Activated naive CD4-positive, alpha-beta T cell treated with anti-CD3 and anti-CD28 coated beads for 36 hours (primary cell): ENCODE measurements around the gene KLHL1. TPM values are rescaled to one million over a fixed set of nuclear protein-coding genes. Genes with fewer than 3 reads are reported as not detected.

ENCODE experiments used
- CTCF ChIA-PET: fragments of 350-600 bp; sonication (Branson Sonifier 250); formaldehyde crosslinking; loops from one replicate; lab custom pipeline; 2021; ENCODE audit warnings: antibody characterized with exemption; lab: Charles Lee
- DNase-seq: peaks from one replicate; pipeline ENCODE4 v3.0.0-alpha.2; 2020
- H3K27ac Mint-ChIP-seq: one replicate; pipeline ENCODE4 v1.8.0; 2021; ENCODE audit warnings: mild to moderate bottlenecking, mixed read lengths
- H3K27me3 Mint-ChIP-seq: one replicate; pipeline ENCODE4 v1.8.0; 2021; ENCODE audit warnings: low read depth, mixed read lengths
- H3K36me3 Mint-ChIP-seq: one replicate; pipeline ENCODE4 v1.8.0; 2021; ENCODE audit warnings: low read depth, mixed read lengths
- H3K4me1 Mint-ChIP-seq: one replicate; pipeline ENCODE4 v1.8.0; 2021; ENCODE audit warnings: low read depth, mixed read lengths
- H3K4me3 Mint-ChIP-seq: one replicate; pipeline ENCODE4 v1.8.0; 2021; ENCODE audit warnings: mild to moderate bottlenecking, moderate library complexity, mixed read lengths
- H3K9me3 Mint-ChIP-seq: one replicate; pipeline ENCODE4 v1.8.0; 2021; ENCODE audit warnings: mixed read lengths
- intact Hi-C: fragments of 100-400 bp; cut with micrococcal nuclease; formaldehyde crosslinking; loops from one replicate; pipeline ENCODE4 v1.15.1; 2023
- total RNA-seq, 2 experiments: library from RNA; stranded (reverse); gene quantifications; one replicate each; pipeline ENCODE4 v1.2.3, GENCODE V29; 2021

The KLHL1 gene
- total RNA-seq, 2 experiments from 2014 or later = not detected

DNA sequence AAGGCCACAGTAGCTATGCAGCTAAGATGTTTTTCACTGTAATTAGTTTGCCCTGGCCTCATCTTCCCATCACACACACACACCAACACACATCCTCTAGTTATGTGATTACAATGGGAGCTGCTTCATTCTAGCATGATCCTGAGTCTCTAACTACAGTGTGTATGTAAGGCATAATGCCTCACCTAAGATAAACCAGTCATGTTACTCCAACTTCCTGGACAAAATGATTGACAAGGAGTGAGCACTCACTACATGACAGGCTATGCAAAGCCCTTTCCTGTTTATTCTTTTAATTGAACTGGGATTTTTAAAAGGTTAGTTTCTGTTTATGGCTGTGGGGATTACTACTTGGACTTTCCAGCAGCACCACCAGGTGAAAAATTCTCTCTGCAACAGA, 401.4 kb downstream of the KLHL1 start:
- Mint-ChIP-seq H3K36me3 (no peaks in the 10 kb centered on the region), H3K4me1 (no peaks in the 10 kb centered on the region), H3K27me3 (no peaks in the 10 kb centered on the region), H3K9me3 (peaks cover 1% of the 10 kb centered on the region), H3K4me3 (no peak overlapping the region), H3K27ac (no peak overlapping the region)
- intact Hi-C loops = no loop called here
- no peak for DNase-seq
- CTCF ChIA-PET = no interaction called here

DNA sequence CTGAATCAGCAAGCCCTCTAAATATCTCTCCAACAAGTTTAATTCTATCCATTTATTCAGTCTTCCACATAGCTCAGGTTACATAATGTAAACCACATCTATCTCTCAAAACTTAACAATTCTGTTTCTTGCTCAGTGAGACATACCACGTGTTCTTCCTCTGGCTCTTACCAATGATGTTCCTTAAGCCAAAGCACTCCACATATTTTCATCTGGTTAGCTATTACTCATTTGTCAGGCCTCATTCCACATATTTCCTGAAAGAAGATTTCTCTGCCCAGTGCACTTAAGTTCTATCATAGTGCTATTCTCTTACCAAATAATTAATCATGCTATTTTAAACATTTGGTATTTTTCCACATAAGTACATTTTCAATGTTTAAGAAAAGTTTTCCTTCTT, 403.9 kb downstream of the KLHL1 start:
- no peak for DNase-seq
- Mint-ChIP-seq H3K4me1 (no peaks in the 10 kb centered on the region), H3K4me3 (no peak overlapping the region), H3K9me3 (peaks cover 4% of the 10 kb centered on the region), H3K27me3 (no peaks in the 10 kb centered on the region), H3K27ac (no peak overlapping the region), H3K36me3 (no peaks in the 10 kb centered on the region)
- CTCF ChIA-PET = no interaction called here
- intact Hi-C loops = no loop called here

GRCh38 chr13:69690999-69691398, 417.3 kb downstream of the KLHL1 start:
- no peak overlapping the region for H3K4me3 Mint-ChIP-seq
- no peak overlapping the region for H3K27ac Mint-ChIP-seq
- no peaks in the 10 kb centered on the region for H3K27me3 Mint-ChIP-seq
- no peaks in the 10 kb centered on the region for H3K4me1 Mint-ChIP-seq
- no peaks in the 10 kb centered on the region for H3K36me3 Mint-ChIP-seq
- H3K9me3 Mint-ChIP-seq = peaks cover 3% of the 10 kb centered on the region
- intact Hi-C loops = no loop called here
- no peak for DNase-seq
- CTCF ChIA-PET = no interaction called here

DNA sequence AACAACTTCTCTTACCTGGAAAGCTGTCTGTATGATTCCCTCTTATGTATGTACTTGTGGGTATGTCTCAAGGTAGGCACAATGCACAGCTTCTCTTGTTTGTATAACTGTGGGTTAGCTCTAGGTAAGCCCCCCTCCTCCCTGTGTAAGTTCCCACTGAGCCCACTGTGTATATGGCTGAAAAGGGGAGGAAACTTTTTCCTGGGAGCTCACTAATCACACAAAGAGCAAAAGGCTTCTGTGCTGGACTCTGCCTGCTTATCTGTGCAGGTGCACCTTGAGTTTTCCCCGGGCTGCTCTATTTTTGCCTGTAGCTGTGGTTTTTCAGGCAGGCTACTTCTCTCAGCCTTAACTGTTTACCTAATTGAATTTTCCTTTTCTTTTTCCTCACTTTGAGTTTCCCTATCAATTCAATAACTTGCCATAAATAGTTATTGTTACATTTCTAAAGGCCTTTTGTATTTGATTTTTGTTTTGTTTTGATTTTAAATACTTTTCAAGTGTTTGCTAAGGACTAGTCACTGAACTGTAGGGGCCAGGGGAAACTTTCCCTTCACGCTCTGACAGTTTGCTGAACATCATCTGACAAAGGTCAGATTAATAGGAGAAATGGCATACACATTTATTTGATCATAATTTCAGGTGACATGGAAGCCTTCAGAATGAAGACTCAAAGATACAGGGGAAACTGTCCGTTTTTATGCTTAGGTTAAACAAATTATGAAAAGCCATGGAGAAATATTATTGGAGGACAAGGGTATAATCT, 424.1 kb downstream of the KLHL1 start:
- Mint-ChIP-seq H3K4me1 (no peaks in the 10 kb centered on the region), H3K36me3 (no peaks in the 10 kb centered on the region), H3K27ac (no peak overlapping the region), H3K4me3 (no peak overlapping the region), H3K27me3 (no peaks in the 10 kb centered on the region), H3K9me3 (peaks cover 3% of the 10 kb centered on the region)
- DNase-seq = no peak
- intact Hi-C loops = no loop called here
- CTCF ChIA-PET = no interaction called here

GRCh38 chr13:69681722-69682121, 426.5 kb downstream of the KLHL1 start:
- no peaks in the 10 kb centered on the region for H3K27me3 Mint-ChIP-seq
- intact Hi-C loops = no loop called here
- H3K4me1 Mint-ChIP-seq = no peaks in the 10 kb centered on the region
- no peak for DNase-seq
- peaks cover 4% of the 10 kb centered on the region for H3K9me3 Mint-ChIP-seq
- no peaks in the 10 kb centered on the region for H3K36me3 Mint-ChIP-seq
- CTCF ChIA-PET = no interaction called here
- no peak overlapping the region for H3K4me3 Mint-ChIP-seq
- H3K27ac Mint-ChIP-seq = no peak overlapping the region

- Mint-ChIP-seq H3K36me3 (no peaks in the 10 kb centered on the region), H3K4me3 (no peak overlapping the region), H3K4me1 (no peaks in the 10 kb centered on the region), H3K27me3 (no peaks in the 10 kb centered on the region), H3K9me3 (peaks cover 7% of the 10 kb centered on the region), H3K27ac (no peak overlapping the region)
- DNase-seq = no peak
- CTCF ChIA-PET = no interaction called here
- intact Hi-C loops = no loop called here
Observed at GRCh38 chr13:69677343-69677742, 430.9 kb downstream of the KLHL1 start.

DNA sequence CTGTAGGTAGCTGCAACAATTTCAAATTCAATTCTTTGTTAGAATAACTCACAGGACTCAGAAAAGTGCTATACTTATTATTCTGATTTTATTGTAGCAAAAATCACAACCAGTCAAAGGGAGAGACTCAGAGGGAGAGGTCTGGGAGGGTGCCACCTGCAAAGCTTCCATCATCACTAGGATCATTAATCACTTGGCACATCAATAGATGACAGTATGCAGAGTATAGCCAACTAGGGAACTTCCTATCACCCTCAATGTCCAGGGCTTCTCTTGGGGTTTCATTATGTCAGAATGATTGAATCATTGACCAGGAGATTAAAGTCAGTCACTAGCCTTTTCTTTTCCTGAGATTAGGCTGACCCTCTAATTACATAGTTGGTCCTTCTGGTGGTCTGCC, 432.0 kb downstream of the KLHL1 start:
- intact Hi-C loops = no loop called here
- H3K36me3 Mint-ChIP-seq = no peaks in the 10 kb centered on the region
- no peak overlapping the region for H3K27ac Mint-ChIP-seq
- DNase-seq = no peak
- H3K4me1 Mint-ChIP-seq = no peaks in the 10 kb centered on the region
- no peaks in the 10 kb centered on the region for H3K27me3 Mint-ChIP-seq
- no peak overlapping the region for H3K4me3 Mint-ChIP-seq
- H3K9me3 Mint-ChIP-seq = peaks cover 10% of the 10 kb centered on the region
- CTCF ChIA-PET = no interaction called here

DNA sequence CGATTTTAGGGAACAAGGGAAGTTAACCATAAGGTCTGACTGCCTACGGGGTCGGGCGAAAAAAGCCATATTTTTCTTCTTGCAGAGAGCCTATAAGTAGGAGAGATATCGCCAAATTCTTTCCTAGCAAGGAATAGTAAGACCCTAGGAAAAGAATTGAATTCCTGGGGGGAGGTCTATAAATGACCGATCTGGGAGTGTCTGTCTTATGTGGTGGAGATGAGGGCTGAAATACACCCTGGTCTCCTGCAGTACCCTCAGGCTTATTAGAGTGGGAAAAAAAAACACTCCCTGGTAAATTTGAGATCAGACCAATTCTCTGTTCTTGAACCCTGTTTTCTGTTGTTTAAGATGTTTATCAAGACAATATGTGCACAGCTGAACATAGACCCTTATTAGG, 448.1 kb downstream of the KLHL1 start:
- H3K4me1 Mint-ChIP-seq = no peaks in the 10 kb centered on the region
- H3K27ac Mint-ChIP-seq = no peak overlapping the region
- H3K4me3 Mint-ChIP-seq = no peak overlapping the region
- H3K9me3 Mint-ChIP-seq = peaks cover 26% of the 10 kb centered on the region
- DNase-seq = no peak
- CTCF ChIA-PET = no interaction called here
- no peaks in the 10 kb centered on the region for H3K27me3 Mint-ChIP-seq
- peaks cover 2% of the 10 kb centered on the region for H3K36me3 Mint-ChIP-seq
- intact Hi-C loops = no loop called here

GRCh38 chr13:69657676-69658075, 450.6 kb downstream of the KLHL1 start:
- H3K4me1 Mint-ChIP-seq = no peaks in the 10 kb centered on the region
- H3K36me3 Mint-ChIP-seq = peaks cover 2% of the 10 kb centered on the region
- DNase-seq = no peak
- CTCF ChIA-PET = no interaction called here
- no peaks in the 10 kb centered on the region for H3K27me3 Mint-ChIP-seq
- intact Hi-C loops = no loop called here
- no peak overlapping the region for H3K4me3 Mint-ChIP-seq
- peaks cover 29% of the 10 kb centered on the region for H3K9me3 Mint-ChIP-seq
- no peak overlapping the region for H3K27ac Mint-ChIP-seq

GRCh38 chr13:69654392-69654791, 453.9 kb downstream of the KLHL1 start:
- CTCF ChIA-PET = no interaction called here
- Mint-ChIP-seq H3K4me1 (no peaks in the 10 kb centered on the region), H3K9me3 (peaks cover 16% of the 10 kb centered on the region), H3K27me3 (no peaks in the 10 kb centered on the region), H3K36me3 (peaks cover 2% of the 10 kb centered on the region), H3K4me3 (no peak overlapping the region), H3K27ac (no peak overlapping the region)
- intact Hi-C loops = no loop called here
- DNase-seq = no peak

Other genes with a start within 250 kb of the KLHL1 start
- not detected for gene ATXN8OS, start 626 bp downstream of the KLHL1 start, total RNA-seq